ENCODE data around the gene LRRC9.

LRRC9 gene

GRCh38 chr14:60085693-60086092, 165.7 kb downstream of the LRRC9 start:
- no peak overlapping the region for H3K27ac ChIP-seq (replicated peaks)
- TF ChIP-seq GABPA (IDR thresholded peaks at IDR 0.05; ENCODE audit: low read depth): no peak
- no peak for TF ChIP-seq POLR2AphosphoS5 (IDR thresholded peaks at IDR 0.05; ENCODE audit: low read depth)
- no peak for DNase-seq (ENCODE audit: low read depth in 1 of 2, low spot score in 1 of 2)

GRCh38 chr14:60087668-60088067, 167.7 kb downstream of the LRRC9 start:
- TF ChIP-seq CTCF (IDR thresholded peaks at IDR 0.05; ENCODE audit: insufficient read depth, low read length) (no peak), GABPA (IDR thresholded peaks at IDR 0.05; ENCODE audit: low read depth) (no peak), POLR2AphosphoS5 (IDR thresholded peaks at IDR 0.05; ENCODE audit: low read depth) (no peak)
- Histone ChIP-seq H3K27ac (replicated peaks) (no peak overlapping the region), H3K27me3 (ENCODE audit: insufficient read depth, poor library complexity, severe bottlenecking) (no peaks in the 10 kb centered on the region), H3K4me3 (replicated peaks; ENCODE audit: insufficient read depth, low read length) (no peak overlapping the region)
- no peak for DNase-seq (ENCODE audit: low read depth in 1 of 2, low spot score in 1 of 2)

More at GRCh38 chr14:60085693-60086092, 165.7 kb downstream of the LRRC9 start:
- H3K4me3 ChIP-seq (replicated peaks; ENCODE audit: insufficient read depth, low read length): no peak overlapping the region
- no peaks in the 10 kb centered on the region for H3K27me3 ChIP-seq (ENCODE audit: insufficient read depth, poor library complexity, severe bottlenecking)

- no peak overlapping the region for H3K27ac ChIP-seq (replicated peaks)
- H3K27me3 ChIP-seq (ENCODE audit: insufficient read depth, poor library complexity, severe bottlenecking): no peaks in the 10 kb centered on the region
- H3K4me3 ChIP-seq (replicated peaks; ENCODE audit: insufficient read depth, low read length): no peak overlapping the region
- TF ChIP-seq CTCF (IDR thresholded peaks at IDR 0.05; ENCODE audit: insufficient read depth, low read length) (no peak), REST (IDR thresholded peaks at IDR 0.05; ENCODE audit: insufficient replicate concordance, low read depth) (no peak), GABPA (IDR thresholded peaks at IDR 0.05; ENCODE audit: low read depth) (no peak), POLR2AphosphoS5 (IDR thresholded peaks at IDR 0.05; ENCODE audit: low read depth) (no peak), SPI1 (IDR thresholded peaks at IDR 0.05; ENCODE audit: borderline replicate concordance, low read depth) (no peak)
- no peak for DNase-seq (ENCODE audit: low read depth in 1 of 2, low spot score in 1 of 2)
These were observed 169.3 kb downstream of the LRRC9 start for GRCh38 chr14:60089221-60089620.

GRCh38 chr14:60090864-60091519, 171.0 kb downstream of the LRRC9 start:
- no peaks in the 10 kb centered on the region for H3K27me3 ChIP-seq (ENCODE audit: insufficient read depth, poor library complexity, severe bottlenecking)
- peak overlapping the region; percentile 97 for H3K27ac ChIP-seq (replicated peaks)
- TF ChIP-seq CTCF (IDR thresholded peaks at IDR 0.05; ENCODE audit: insufficient read depth, low read length) (no peak), SPI1 (IDR thresholded peaks at IDR 0.05; ENCODE audit: borderline replicate concordance, low read depth) (no peak), REST (IDR thresholded peaks at IDR 0.05; ENCODE audit: insufficient replicate concordance, low read depth) (no peak), GABPA (IDR thresholded peaks at IDR 0.05; ENCODE audit: low read depth) (no peak), POLR2AphosphoS5 (IDR thresholded peaks at IDR 0.05; ENCODE audit: low read depth) (no peak)
- DNase-seq (ENCODE audit: low read depth in 1 of 2, low spot score in 1 of 2): peak in 1 of 2 experiments; percentile 23
- peak overlapping the region; percentile 56 for H3K4me3 ChIP-seq (replicated peaks; ENCODE audit: insufficient read depth, low read length)
